H9 (cell line): ENCODE data around the gene SGCB. TPM values are rescaled to one million over a fixed set of nuclear protein-coding genes. Genes with fewer than 3 reads are reported as not detected.

Experiments
- DNase-seq: peaks from one replicate; pipeline ENCODE4 v3.0.0-alpha.2; 2017
- H2AFZ ChIP-seq: one replicate; pipeline ENCODE4 v1.6.1; 2013; ENCODE audit warnings: mild to moderate bottlenecking, low read length, control low read depth, moderate library complexity
- H2AK5ac ChIP-seq: 2 replicates; pipeline ENCODE4 v1.6.1; 2013; ENCODE audit warnings: low read length, control low read depth, mixed read lengths; ENCODE audit not compliant: insufficient read length
- H2BK120ac ChIP-seq: one replicate; pipeline ENCODE4 v1.6.1; 2013; ENCODE audit warnings: low read depth, mild to moderate bottlenecking, low read length, control low read depth, inconsistent platforms; ENCODE audit not compliant: poor library complexity, severe bottlenecking
- H2BK12ac ChIP-seq: 2 replicates; pipeline ENCODE4 v1.6.1; 2013; ENCODE audit warnings: low read length, control low read depth, mixed read lengths, low read depth; ENCODE audit not compliant: insufficient read length
- H2BK15ac ChIP-seq: 2 replicates; pipeline ENCODE4 v1.6.1; 2013; ENCODE audit warnings: low read depth, low read length, control low read depth
- H2BK20ac ChIP-seq: one replicate; pipeline ENCODE4 v1.6.1; 2013; ENCODE audit warnings: low read depth, mild to moderate bottlenecking, low read length, control low read depth, inconsistent platforms; ENCODE audit not compliant: poor library complexity, severe bottlenecking
- H2BK5ac ChIP-seq: 2 replicates; pipeline ENCODE4 v1.6.1; 2013; ENCODE audit warnings: low read length, control low read depth, mixed read lengths; ENCODE audit not compliant: insufficient read length
- H3K14ac ChIP-seq: 2 replicates; pipeline ENCODE4 v1.6.1; 2013; ENCODE audit warnings: low read length, control low read depth; ENCODE audit not compliant: insufficient read depth
- H3K18ac ChIP-seq: 2 replicates; pipeline ENCODE4 v1.6.1; 2013; ENCODE audit warnings: low read depth, mild to moderate bottlenecking, mixed read lengths, low read length, control low read depth; ENCODE audit not compliant: insufficient read length
- H3K23ac ChIP-seq: 2 replicates; pipeline ENCODE4 v1.6.1; 2013; ENCODE audit warnings: low read length, control low read depth, mixed read lengths, low read depth; ENCODE audit not compliant: insufficient read length
- H3K23me2 ChIP-seq: 2 replicates; pipeline ENCODE4 v1.6.1; 2013; ENCODE audit warnings: low read depth, mild to moderate bottlenecking, mixed read lengths, low read length, control low read depth; ENCODE audit not compliant: insufficient read length, poor library complexity, severe bottlenecking
- H3K27ac ChIP-seq: 2 replicates; pipeline ENCODE4 v1.5.1; 2013; ENCODE audit warnings: low read length, control low read depth, mixed read lengths, low read depth; ENCODE audit not compliant: insufficient read length
- H3K27me3 ChIP-seq: 2 replicates; pipeline ENCODE4 v1.6.1; 2013; ENCODE audit warnings: low read length, control low read depth, inconsistent platforms; ENCODE audit not compliant: insufficient read depth
- H3K4ac ChIP-seq: 2 replicates; pipeline ENCODE4 v1.6.1; 2013; ENCODE audit warnings: low read depth, mild to moderate bottlenecking, control low read depth, inconsistent platforms, low read length, moderate library complexity
- H3K4me1 ChIP-seq: 2 replicates; pipeline ENCODE4 v1.6.1; 2013; ENCODE audit warnings: low read length, control low read depth, inconsistent platforms; ENCODE audit not compliant: insufficient read depth
- H3K4me2 ChIP-seq: 2 replicates; pipeline ENCODE4 v1.6.1; 2013; ENCODE audit warnings: low read length, control low read depth, mixed read lengths; ENCODE audit not compliant: insufficient read length, insufficient read depth
- H3K56ac ChIP-seq: 2 replicates; pipeline ENCODE4 v1.6.1; 2013; ENCODE audit warnings: low read depth, mild to moderate bottlenecking, mixed read lengths, low read length, control low read depth; ENCODE audit not compliant: insufficient read length
- H3K79me1 ChIP-seq: 2 replicates; pipeline ENCODE4 v1.6.1; 2013; ENCODE audit warnings: low read depth, mild to moderate bottlenecking, moderate library complexity, low read length, control low read depth, inconsistent platforms; ENCODE audit not compliant: insufficient read depth, poor library complexity, severe bottlenecking
- H3K79me2 ChIP-seq: 2 replicates; pipeline ENCODE4 v1.6.1; 2013; ENCODE audit warnings: low read length, control low read depth, inconsistent platforms; ENCODE audit not compliant: insufficient read depth
- H3K9ac ChIP-seq: 2 replicates; pipeline ENCODE4 v1.6.1; 2013; ENCODE audit warnings: low read length, control low read depth, mixed read lengths; ENCODE audit not compliant: insufficient read length; ENCODE audit errors: extremely low read depth
- H3K9me3 ChIP-seq: one replicate; pipeline ENCODE4 v1.6.1; 2013; ENCODE audit warnings: low read depth, low read length, inconsistent platforms; ENCODE audit not compliant: control insufficient read depth
- H3T11ph ChIP-seq: one replicate; pipeline ENCODE4 v1.6.1; 2013; ENCODE audit warnings: mild to moderate bottlenecking, low read length, control low read depth, inconsistent platforms
- H4K20me1 ChIP-seq: one replicate; pipeline ENCODE4 v1.6.1; 2013; ENCODE audit not compliant: control insufficient read depth, insufficient read length, insufficient read depth
- H4K5ac ChIP-seq: 2 replicates; pipeline ENCODE4 v1.6.1; 2013; ENCODE audit warnings: low read depth, mild to moderate bottlenecking, mixed read lengths, low read length, control low read depth; ENCODE audit not compliant: insufficient read length
- H4K8ac ChIP-seq: replicated peaks from 2 replicates; pipeline ENCODE4 v1.6.1; 2013; ENCODE audit warnings: low read length, control low read depth, mixed read lengths, low read depth; ENCODE audit not compliant: insufficient read length
- H4K91ac ChIP-seq: 2 replicates; pipeline ENCODE4 v1.6.1; 2013; ENCODE audit warnings: low read depth, mild to moderate bottlenecking, moderate library complexity, mixed read lengths, low read length, control low read depth; ENCODE audit not compliant: insufficient read length
- H3K27ac Mint-ChIP-seq, 3 experiments: 2 replicates in 2 of 3; 3 replicates in 1 of 3; pipeline ENCODE4 v1.8.0; 2020 to 2021; ENCODE audit warnings: mixed read lengths in 3 of 3, mild to moderate bottlenecking in 1 of 3, moderate library complexity in 1 of 3
- H3K27me3 Mint-ChIP-seq: 2 replicates; pipeline ENCODE4 v1.8.0; 2021; ENCODE audit warnings: low read depth, mild to moderate bottlenecking, moderate library complexity, mixed read lengths
- H3K36me3 Mint-ChIP-seq, 3 experiments: 2 replicates in 2 of 3; 3 replicates in 1 of 3; pipeline ENCODE4 v1.8.0; 2020 to 2021; ENCODE audit warnings: low read depth in 3 of 3, mixed read lengths in 3 of 3; ENCODE audit not compliant: insufficient read depth in 1 of 3
- H3K4me1 Mint-ChIP-seq, 2 experiments: 2 replicates each; pipeline ENCODE4 v1.8.0; 2020; ENCODE audit warnings: mixed read lengths in 2 of 2
- H3K4me3 Mint-ChIP-seq, 2 experiments: 2 replicates in 1 of 2; 3 replicates in 1 of 2; pipeline ENCODE4 v1.8.0; 2020 to 2021; ENCODE audit warnings: mild to moderate bottlenecking in 2 of 2, mixed read lengths in 2 of 2, moderate library complexity in 1 of 2
- H3K9me3 Mint-ChIP-seq, 2 experiments: 2 replicates in 1 of 2; 3 replicates in 1 of 2; pipeline ENCODE4 v1.8.0; 2020; ENCODE audit warnings: mild to moderate bottlenecking in 2 of 2, mixed read lengths in 2 of 2, moderate library complexity in 1 of 2
- CTCF ChIP-seq: fragments of 200-600 bp; sonication (generic); conservative IDR thresholded peaks from 3 replicates; pipeline ENCODE4 v1.8.0; 2021; ENCODE audit warnings: antibody characterized with exemption, mild to moderate bottlenecking
- WGBS: extraction: QIAGEN DNeasy Blood & Tissue Kit; methylation state at CpG from one replicate; pipeline ENCODE4 v1.1.7; 2013; ENCODE audit warnings: missing lambda C conversion rate, low lambda C conversion rate, mixed read lengths; ENCODE audit not compliant: insufficient read length; ENCODE audit errors: extremely low coverage; 5-methylcytosine and 5-hydroxymethylcytosine counted together
- total RNA-seq: library from RNA; stranded (reverse); gene quantifications from 2 replicates; pipeline ENCODE4 v1.2.1, GENCODE V29; 2021

The SGCB gene
- total RNA-seq, 1 experiment from 2014 or later, result 32.3 TPM

GRCh38 chr4:52058275-52058674, 20.2 kb upstream of the SGCB start:
- Histone ChIP-seq H2BK12ac (no peak overlapping the region), H4K5ac (no peak overlapping the region), H3K9me3 (no peaks in the 10 kb centered on the region), H4K8ac (no peak overlapping the region), H2BK15ac (no peak overlapping the region), H3K4ac (no peak overlapping the region), H2AFZ (no peak overlapping the region), H3K18ac (no peak overlapping the region), H3K79me2 (no peaks in the 10 kb centered on the region), H3K4me2 (no peak overlapping the region), H3K27ac (no peak overlapping the region), H3K23me2 (no peaks in the 10 kb centered on the region), H3T11ph (no peak overlapping the region), H4K91ac (no peak overlapping the region), H3K4me1 (no peaks in the 10 kb centered on the region), H2AK5ac (no peak overlapping the region), H3K79me1 (no peaks in the 10 kb centered on the region), H2BK5ac (no peak overlapping the region), H3K56ac (no peak overlapping the region), H2BK120ac (no peak overlapping the region), H3K27me3 (no peaks in the 10 kb centered on the region), H3K23ac (no peak overlapping the region), H3K14ac (no peak overlapping the region), H2BK20ac (no peak overlapping the region), H4K20me1 (no peaks in the 10 kb centered on the region), H3K9ac (no peak overlapping the region)
- Mint-ChIP-seq H3K36me3 (no peaks in the 10 kb centered on the region), H3K4me3 (no peak overlapping the region), H3K27me3 (peaks cover 2% of the 10 kb centered on the region; the same call in 1 of the 2 replicates), H3K27ac (no peak overlapping the region), H3K9me3 (no peaks in the 10 kb centered on the region), H3K4me1 (peaks cover 0 to 6% of the 10 kb centered on the region in 2 experiments; a peak in 3 of 4 replicates)
- no peak for DNase-seq
- no peak for TF ChIP-seq CTCF
- no CpG with 5 or more reads among the region's 1 CpG for WGBS
